ENCODE data around the gene KLHDC3. TPM values are rescaled to one million over a fixed set of nuclear protein-coding genes. Genes with fewer than 3 reads are reported as not detected.

The KLHDC3 gene
- total and polyA plus RNA-seq, 2 of the 13 experiments (the other 11 are each of a cell fraction or from before 2014, with no cell fraction given): 78.3 to 91.5 TPM

- ChIA-PET POLR2A (no interaction called here), CTCF (ENCODE audit: low intra/inter-chr PET ratio, low total read pairs) (no interaction called here)
- no peak for TF ChIP-seq EHMT2 (IDR thresholded peaks at IDR 0.05; ENCODE audit: borderline replicate concordance, low read depth, low read length)
- no peak for TF ChIP-seq MBNL3 (CRISPR knock-in tag; conservative IDR thresholded peaks at IDR 0.05)
- TF ChIP-seq ZNF260 (CRISPR knock-in tag; IDR thresholded peaks at IDR 0.05; ENCODE audit: borderline replicate concordance, low read depth): no peak
- no peak for TF ChIP-seq E2F1 (CRISPR knock-in tag; IDR thresholded peaks at IDR 0.05)
- no peak for TF ChIP-seq MTERF4 (CRISPR knock-in tag; IDR thresholded peaks at IDR 0.05)
- no peak for TF ChIP-seq ATAD3A (CRISPR knock-in tag; IDR thresholded peaks at IDR 0.05)
- TF ChIP-seq ZSCAN30 (CRISPR knock-in tag; IDR thresholded peaks at IDR 0.05): no peak
- TF ChIP-seq ZNF75D (CRISPR knock-in tag; IDR thresholded peaks at IDR 0.05; ENCODE audit: borderline replicate concordance): no peak
- no peak for TF ChIP-seq ZNF710 (CRISPR knock-in tag; IDR thresholded peaks at IDR 0.05; ENCODE audit: borderline replicate concordance)
- TF ChIP-seq RBAK (CRISPR knock-in tag; IDR thresholded peaks at IDR 0.05): no peak
- TF ChIP-seq KDM5B (CRISPR knock-in tag; IDR thresholded peaks at IDR 0.05; ENCODE audit: borderline replicate concordance): no peak
- TF ChIP-seq MEIS2 (CRISPR knock-in tag; IDR thresholded peaks at IDR 0.05): no peak
- TF ChIP-seq ZNF460 (CRISPR knock-in tag; IDR thresholded peaks at IDR 0.05; ENCODE audit: borderline replicate concordance): no peak
- TF ChIP-seq FOXJ3 (CRISPR knock-in tag; IDR thresholded peaks at IDR 0.05; ENCODE audit: borderline replicate concordance): no peak
- TF ChIP-seq NFIB (CRISPR knock-in tag; IDR thresholded peaks at IDR 0.05; ENCODE audit: borderline replicate concordance): no peak
- Histone ChIP-seq H3K4me2 (ENCODE audit: low read depth, low read length) (no peak overlapping the region), H3K4me3 (replicated peaks in 1 of 3; ENCODE audit: insufficient read depth in 1 of 3, low read depth in 2 of 3, low read length in 3 of 3) (no peak overlapping the region), H3K27me3 (ENCODE audit: control insufficient read depth in 1 of 2, insufficient read depth in 2 of 2, low read length in 2 of 2) (no peaks in the 10 kb centered on the region), H3K9me3 (ENCODE audit: low read length) (no peaks in the 10 kb centered on the region), H3K4me1 (ENCODE audit: insufficient read depth, low read length) (no peaks in the 10 kb centered on the region), H4K20me1 (ENCODE audit: insufficient read depth, low read length) (no peaks in the 10 kb centered on the region), H3K9ac (ENCODE audit: insufficient read depth, low read depth, low read length) (no peak overlapping the region), H3K79me2 (ENCODE audit: insufficient read depth, low read length) (peaks cover 2% of the 10 kb centered on the region), H3K36me3 (replicated peaks in 1 of 2; ENCODE audit: control insufficient read depth in 1 of 2, insufficient read depth in 2 of 2, low read length in 2 of 2) (peaks cover 11 to 30% of the 10 kb centered on the region in 2 experiments), H2AFZ (ENCODE audit: low read length) (no peak overlapping the region), H3K27ac (ENCODE audit: extremely low read length, insufficient read depth, low read length) (no peak overlapping the region)
- no peak for ATAC-seq
- in situ Hi-C loops (cut with HindIII; ENCODE audit: extremely low pct_ligation_motif_present, low pct_unique_long_range_greater_than_20kb) (no loop called here), intact Hi-C loops (cut with micrococcal nuclease; ENCODE audit: unreplicated experiment) (no loop called here)
- WGBS (ENCODE audit: low lambda C conversion rate): 98% methylated on average over 2 of the region's 2 CpGs
- FAIRE-seq: no peak
- BruUV-seq (replicated peaks): no TSS peak
- DNase-seq (ENCODE audit: low spot score): no peak
Measured at GRCh38 chr6:42993445-42993844, 20.6 kb upstream of the KLHDC3 start.
